Measurements from ENCODE around the gene AMDHD1.

AMDHD1 gene, protein sequence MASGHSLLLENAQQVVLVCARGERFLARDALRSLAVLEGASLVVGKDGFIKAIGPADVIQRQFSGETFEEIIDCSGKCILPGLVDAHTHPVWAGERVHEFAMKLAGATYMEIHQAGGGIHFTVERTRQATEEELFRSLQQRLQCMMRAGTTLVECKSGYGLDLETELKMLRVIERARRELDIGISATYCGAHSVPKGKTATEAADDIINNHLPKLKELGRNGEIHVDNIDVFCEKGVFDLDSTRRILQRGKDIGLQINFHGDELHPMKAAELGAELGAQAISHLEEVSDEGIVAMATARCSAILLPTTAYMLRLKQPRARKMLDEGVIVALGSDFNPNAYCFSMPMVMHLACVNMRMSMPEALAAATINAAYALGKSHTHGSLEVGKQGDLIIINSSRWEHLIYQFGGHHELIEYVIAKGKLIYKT

DNA sequence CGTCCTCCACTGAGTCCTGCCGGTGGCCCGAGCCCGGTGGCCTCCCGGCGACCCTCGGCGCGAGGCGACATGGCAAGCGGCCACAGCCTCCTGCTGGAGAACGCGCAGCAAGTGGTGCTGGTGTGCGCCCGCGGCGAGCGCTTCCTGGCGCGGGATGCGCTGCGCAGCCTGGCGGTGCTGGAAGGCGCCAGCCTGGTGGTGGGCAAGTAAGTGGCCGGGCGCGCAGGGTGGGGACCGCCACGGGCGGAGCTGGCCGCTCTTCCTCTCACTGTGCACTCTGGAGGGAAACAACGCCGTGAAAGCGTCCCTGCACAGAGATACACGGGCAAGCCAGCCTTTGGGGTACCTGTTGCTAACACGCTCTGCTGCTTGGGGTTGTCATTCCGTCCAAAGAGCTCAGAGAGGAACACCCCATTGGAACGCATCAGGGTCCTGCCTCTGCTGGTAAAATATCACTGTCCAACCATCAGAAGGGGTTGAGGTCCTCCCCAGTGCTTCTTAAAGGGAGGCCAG is at the start of gene AMDHD1:
AMDHD1 (plus strand) TSS at position 2 of the 513 bp plus-strand sequence; CDS start at position 70, 68 bp downstream.
- DNase-seq: peak; percentile 62 to 69

DNA sequence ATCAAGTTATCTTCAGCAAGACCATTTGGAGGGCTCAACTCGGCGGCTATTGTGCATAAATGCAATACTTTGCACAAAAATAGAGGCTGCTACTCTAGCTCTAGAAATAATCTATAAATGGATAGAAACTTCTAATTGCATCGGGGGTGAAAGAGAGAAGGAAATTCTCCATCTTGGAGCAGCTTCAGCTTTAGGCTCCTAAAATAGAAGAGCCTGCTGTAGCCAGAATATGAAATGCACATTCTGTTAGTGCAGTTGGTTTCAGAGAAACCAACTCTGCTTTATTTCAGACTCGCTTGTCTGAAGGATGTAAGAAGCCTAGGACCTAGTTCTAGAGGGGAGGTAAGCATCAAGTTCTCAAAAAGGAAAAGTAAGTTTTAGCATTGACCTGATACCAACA is 46.3 kb upstream of the AMDHD1 start:
- no peak for DNase-seq

DNA sequence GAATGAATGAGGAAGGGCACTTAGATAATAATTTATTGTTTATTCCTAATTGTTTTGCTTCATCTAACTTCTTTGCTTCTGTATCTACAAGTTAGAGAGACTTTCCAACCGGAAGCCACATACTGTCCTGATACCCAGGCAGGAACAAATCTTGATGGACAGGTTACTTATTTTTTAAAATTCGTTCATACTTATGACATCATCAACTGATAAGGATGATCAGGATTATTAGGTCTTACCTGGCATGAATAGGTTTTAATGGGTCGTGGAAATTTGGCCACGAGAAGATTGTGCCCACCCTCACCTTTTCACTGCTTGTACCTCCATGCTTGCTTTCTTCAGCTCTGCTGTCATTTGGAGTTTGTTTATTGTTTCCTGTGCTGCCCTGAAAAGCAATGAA is 45.0 kb upstream of the AMDHD1 start:
- no peak for DNase-seq

DNA sequence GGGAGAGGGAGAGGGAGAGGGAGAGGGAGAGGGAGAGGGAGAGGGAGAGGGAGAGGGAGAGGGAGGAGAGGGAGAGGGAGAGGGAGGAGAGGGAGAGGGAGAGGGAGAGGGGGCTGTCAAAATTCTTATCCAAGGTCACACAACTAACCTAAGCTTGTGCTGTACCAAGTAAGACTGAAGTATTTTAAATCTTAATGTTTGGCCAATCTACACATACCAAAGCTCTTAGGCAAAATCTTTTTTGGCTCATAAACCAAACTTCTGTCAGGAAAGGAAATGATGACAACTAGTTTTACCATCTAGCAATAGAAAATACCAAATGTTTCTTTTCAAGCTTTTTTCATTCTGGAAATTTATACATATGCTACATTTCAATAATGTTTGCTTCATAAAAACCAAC is 34.6 kb upstream of the AMDHD1 start:
- DNase-seq: no peak

DNA sequence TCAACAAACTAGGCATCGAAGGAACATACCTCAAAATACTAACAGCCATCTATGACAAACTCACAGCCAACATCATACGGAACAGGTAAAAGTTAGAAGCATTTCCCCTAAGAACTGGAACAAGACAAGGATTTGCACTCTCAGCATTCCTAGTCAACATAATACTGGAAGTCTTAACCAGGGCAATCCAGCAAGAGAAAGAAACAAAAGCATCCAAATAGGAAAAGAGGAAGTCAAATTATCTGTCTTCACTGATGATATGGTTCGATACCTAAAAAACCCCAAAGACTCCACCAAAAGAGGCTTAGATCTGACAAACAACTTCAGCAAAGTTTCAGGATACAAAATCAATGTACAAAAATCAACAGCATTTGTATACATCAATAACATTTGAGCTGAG is 33.3 kb upstream of the AMDHD1 start:
- DNase-seq: no peak

DNA sequence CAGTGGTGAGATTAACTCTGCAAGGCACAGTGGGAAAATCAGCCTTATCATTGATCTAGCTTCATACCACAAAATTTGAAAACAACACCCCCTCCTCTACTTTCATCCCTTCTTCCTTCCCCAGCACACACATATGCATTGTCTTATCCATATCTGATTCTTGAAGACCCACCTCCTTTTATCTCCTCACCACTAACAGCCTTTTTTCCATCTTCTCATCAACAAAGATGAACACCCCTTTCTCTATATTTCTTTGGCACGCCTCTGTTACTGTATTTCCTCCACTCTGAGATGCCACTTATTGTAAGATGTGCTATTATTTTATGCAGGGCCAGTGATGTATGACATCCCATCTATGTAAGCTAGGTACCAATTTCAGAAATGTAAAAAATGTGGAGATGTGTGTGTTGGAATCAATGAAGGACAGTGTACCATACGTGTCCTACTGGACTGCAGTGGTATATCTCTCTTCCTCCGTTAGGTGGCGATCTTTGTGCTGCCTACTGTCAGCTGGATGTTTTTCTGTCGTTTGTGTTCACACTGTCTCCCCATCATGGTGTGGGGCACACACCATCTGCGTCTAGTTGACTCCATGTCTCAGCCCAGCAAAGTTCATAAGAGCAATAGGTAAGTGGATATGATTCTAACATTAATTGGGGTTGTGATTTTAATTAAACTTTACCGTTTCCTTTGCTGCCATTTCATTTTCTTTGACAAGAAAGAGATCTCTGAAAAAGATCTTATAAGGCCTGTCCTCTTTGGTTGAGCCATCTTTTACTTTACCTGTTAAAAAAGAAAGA is 24.7 kb upstream of the AMDHD1 start:
- peak; percentile 27 to 39 for DNase-seq

DNA sequence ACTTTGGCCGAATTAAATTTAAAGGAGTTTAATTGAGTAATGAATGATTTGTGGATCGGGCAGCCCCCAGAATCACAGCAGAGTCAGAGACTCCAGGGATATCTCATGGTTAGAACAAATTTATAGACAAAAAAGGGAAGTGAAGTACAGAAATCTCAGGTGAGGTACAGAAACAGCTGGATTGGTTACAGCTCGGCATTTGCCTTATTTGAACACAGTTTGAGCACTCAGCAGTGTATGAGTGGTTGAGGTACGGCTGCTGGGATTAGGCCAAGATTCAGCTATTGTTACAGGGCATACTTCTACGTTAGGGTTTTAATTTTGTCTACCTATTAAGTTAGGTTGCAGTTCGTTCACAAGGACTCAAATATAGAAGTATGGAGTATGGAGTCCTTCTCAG is 24.0 kb upstream of the AMDHD1 start:
- DNase-seq: no peak

DNA sequence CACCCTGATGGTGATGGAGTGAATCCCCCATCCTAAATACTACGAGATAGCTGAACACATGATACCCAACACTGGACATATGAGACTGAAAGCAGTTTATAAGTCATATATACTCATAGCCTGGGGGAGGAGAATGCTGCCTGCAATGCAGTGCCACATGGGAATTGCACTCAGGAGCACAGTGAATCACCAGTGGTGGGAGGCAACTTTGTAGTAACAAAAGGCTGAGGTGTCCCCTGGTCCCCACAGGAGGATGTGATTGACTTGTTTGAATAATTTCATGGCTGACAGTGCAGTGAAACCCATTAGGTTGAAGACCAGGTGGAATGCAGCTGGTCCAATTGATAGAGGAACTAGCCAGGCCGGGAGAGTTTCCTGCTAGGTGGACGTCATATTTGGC is 20.9 kb upstream of the AMDHD1 start:
- no peak for DNase-seq

DNA sequence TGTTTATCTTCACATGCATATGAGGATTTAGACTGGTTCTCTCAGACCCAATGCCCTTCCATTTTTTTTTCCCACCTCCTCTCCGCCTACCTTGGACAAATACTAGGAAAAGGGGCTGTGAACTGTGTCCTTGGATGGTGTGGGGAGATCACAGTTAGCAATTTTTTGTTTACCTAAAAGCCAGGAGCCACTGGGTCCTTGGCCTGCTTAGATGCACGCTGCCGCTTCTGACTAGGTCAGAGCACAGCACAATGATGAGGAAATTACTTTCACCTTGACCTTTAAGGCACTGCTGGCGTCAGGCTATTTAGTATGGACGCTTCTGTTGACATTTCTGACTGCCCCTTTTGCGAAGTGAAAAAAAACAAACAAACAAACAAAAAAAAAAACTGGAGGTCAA is 2.6 kb upstream of the AMDHD1 start:
- DNase-seq: no peak

DNA sequence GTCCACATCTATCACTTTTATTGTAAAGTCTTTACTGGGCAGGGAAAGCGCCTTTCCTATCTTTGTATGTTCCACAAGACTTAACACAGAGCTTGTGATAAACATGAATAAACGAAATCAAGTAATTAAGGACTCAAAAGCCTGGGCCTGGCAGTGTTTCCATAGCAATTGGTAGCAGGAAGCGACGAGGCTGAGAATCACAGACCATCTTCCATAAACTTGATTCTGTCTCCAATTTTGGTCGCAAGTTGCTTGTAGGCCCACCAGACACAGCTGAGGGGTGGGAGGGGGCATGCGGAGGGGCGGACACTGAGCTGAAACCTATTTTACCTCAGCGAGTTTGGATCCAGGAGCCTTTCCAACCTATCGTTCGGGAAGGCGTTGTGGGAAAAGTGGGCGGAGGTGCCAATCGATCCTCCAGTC is 1.0 kb upstream of the AMDHD1 start:
- no peak for DNase-seq

DNA sequence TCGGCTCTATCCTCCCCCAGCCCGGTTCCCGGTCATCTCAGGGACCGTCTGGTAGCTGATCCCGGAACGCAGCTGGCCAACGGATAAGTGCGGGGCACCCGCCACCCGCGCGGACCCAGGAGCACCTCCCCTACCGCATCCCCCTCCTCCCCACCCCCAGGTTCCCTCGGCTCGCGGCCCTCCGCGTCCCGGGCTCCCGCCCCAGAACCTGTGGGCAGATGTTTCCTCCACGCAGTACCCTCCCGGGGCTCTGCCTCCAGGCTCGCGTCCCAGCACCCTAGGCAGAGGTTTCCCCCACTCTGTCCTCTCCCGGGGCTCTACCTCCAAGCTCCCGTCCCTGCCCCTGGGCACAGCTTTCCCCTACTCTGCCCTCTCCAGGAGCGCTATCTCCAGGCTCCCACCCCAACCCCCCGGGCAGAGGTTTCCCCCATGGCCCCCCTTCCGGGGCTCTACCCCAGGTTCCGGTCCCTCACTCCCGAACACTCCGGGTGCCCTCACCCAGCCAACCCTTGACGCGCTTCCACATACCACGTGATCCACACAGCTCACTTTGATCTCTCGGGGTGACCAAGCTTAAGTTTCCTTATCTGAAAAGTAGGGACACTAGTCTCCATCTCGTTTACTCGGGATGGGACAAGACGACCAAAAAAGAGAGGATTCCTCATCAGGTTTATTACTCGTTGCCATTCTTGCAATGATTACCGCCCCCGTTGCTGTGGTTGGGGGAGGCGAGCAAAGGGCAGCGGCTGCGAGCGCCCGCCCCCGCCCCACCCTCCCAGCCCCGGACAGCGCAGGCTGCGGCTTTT is 404 bp upstream of the AMDHD1 start, which contains the start of gene CCDC38:
CCDC38 (minus strand) TSS at position 91 of the 806 bp plus-strand sequence. CDS start 6,105 bp downstream, outside the sequence.
- peak; percentile 84 to 86 for DNase-seq

DNA sequence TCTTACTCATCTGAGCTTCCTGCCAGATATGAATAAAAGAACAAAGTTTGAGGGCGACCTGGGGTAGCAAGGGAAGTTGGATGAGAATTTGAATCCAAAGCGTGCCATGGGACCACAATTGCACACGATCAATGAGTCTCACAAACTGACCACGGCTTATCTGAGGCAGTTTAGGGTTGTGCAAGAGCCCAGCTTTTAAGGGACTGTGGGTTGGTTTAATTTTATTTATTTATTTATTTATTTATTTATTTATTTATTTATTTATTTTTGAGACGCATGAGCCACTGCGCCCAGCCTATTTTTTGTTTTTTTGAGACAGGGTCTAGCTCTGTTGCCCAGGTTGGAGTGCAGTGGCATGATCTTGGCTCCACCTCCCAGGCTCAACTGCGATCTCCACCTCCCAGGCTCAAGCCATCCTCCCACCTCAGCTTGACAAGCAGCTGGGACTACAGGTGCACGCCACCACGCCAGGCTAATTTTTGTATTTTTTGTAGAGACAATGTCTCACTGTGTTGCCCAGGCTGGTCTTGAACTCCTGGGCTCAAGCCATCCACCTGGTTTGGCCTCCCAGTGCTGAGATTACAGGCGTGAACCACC is 1.1 kb downstream of the AMDHD1 start:
- DNase-seq: no peak

DNA sequence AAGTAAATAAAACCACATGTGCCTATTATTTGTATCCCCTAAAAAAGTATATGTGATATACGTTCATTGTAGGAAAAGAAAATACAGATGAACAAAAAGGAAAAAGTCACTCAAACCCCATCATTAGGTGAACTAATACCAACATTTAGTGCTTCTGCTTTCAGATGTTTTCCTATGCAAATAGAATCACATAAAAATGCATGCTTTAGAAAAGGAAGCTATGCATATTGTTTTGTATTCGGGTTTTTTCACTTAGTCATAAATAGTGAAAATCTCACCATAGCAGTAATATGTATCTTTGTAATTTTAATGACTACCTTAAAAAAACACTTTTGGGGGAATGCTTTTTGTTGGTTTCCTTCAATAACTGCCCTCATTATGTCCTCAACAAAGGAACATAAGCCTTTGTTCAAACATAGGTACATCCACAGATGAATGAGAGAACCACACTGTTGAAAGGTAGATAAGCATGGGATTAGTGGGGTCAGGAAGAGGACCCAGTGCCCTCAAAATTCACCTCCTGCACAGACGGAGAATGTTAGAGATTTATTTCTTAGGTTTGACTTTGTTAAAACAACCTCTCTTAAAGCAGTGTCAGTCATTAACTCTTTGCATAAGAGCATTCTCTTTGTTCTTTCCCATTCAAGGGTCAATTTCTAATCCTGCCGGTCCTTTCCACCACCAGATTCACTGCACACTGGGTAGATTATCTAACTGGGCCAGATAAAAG is 6.5 kb downstream of the AMDHD1 start:
- no peak for DNase-seq

DNA sequence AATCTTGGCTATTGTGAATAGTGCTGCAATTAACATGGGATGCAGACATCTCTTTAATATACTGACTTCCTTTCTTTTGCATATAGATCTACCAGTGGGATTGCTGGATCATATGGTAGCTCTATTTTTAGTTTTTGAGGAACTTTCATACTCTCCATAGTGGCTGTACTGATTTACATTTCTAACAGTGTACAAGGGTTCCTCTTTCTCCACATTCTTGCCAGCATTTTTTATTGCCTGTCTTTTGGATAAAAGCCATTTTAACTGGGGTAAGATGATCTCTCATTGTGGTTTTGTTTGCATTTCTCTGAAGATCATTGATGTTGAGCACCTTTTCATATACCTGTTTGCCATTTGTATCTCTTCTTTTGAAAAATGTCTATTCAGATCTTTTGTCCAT is 8.4 kb downstream of the AMDHD1 start:
- no peak for DNase-seq

DNA sequence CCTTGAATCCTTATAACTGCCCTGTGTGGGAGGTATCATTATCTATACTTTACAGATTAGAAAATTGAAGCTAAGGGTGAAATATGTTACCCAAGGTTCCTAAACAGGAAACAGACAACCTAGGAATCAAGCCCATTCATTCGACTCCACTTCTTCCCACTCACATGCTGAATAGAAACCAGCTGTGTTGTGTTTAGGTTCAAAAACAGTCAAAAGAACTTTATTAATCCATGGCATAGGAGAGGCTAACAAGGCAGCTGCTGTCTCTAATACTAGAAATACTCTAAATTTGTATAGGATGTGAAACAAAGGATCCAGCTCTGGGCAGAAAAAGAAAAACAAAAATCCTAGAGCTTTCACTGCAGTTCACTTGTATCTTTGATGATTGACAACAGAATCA is 9.9 kb downstream of the AMDHD1 start:
- no peak for DNase-seq

DNA sequence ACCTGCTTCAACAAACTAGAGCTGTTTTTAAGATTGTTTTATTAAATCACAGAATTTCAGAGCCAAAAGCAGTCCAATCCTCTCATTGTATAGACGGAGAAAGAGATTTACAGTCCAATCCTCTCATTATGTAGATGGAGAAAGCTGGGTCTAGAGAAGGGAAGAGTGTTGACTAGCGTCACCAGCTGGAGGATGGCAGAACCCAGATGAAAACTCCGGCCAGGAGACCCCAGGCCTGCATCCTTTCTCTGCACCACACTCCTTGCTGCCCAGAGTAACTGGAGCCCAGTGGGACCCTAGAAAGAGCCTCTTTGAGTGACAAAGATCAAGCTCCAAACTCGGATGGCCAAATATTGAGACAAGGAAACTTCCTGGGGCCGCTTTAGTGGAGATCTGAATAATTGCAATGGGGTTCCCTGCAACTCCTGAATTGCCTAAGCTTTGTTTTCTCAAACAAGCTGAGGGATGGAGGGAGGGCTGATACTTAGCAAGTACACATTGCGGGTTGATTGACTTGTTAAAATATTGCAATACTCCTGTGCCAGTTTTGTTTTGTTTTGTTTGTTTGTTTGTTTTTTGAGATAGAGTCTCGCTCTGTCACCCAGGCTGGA is 12.5 kb downstream of the AMDHD1 start:
- no peak for DNase-seq

DNA sequence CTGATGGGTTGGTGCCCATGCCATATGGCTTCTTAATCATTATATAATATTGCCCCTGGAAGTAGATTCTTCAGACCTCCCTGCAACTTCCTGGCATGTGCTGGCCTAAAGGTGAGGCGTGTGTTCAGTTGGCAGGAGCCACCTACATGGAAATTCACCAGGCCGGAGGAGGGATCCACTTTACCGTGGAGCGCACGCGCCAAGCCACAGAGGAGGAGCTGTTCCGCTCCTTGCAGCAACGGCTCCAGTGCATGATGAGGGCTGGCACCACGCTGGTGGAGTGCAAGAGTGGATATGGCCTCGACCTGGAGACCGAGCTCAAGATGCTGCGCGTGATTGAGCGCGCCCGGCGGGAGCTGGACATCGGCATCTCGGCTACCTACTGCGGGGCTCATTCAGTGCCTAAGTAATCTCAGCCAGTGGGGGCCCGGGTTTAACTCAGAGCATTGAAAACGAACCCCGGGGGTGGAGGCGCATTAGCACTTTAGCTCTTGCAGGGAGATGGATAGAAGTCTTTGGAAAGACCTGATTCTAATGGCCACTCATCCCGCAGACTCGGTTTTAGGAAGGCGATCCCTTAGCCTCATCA is 13.5 kb downstream of the AMDHD1 start:
- no peak for DNase-seq

DNA sequence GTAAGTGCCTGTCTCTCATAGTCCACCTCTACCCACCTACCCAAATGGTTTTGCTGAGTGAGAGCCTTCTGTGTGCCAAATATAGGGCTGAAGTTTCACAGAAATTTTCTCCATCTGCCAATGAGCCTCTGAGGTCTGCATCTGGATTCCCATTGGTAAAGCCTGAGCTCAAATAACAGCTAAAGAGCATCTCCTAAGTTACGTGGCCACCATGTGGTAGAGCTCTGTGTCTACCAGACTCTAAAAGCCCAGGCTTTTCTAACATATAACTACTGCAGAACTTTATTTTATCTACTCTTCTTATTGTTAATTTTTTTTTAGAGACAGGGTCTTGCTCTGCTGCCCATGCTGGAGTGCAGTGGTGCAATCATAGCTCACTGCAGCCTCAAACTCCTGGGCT is 16.0 kb downstream of the AMDHD1 start:
- DNase-seq: no peak

DNA sequence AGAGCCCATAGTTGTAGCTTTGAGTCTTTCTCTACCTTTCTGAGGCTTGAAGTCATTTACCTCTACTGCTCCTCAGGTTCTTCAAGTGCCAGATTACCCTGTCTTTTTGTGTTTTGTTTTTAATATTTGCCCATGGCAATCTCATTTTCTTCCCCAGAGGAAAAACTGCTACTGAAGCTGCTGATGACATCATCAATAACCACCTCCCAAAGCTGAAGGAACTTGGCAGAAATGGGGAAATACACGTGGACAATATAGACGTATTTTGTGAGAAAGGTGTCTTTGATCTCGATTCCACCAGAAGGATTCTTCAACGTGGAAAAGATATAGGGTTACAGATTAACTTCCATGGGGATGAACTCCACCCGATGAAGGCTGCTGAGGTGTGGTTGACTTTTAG is 17.1 kb downstream of the AMDHD1 start:
- DNase-seq: no peak

DNA sequence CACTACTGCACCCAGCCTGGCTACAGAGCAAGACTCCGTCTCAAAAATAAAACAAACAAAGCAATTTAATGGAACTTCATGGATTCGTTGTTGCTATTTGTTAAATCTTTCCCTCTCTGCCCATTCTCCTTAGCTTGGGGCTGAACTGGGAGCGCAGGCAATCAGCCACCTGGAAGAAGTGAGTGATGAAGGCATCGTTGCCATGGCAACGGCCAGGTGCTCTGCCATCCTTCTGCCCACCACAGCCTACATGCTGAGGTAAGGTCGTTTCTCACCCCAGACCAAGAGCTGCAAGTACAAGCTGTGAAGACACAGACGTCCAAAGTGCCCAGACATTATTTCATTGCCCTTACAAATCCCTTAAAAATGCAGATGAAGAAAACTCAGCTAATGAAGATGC is 19.1 kb downstream of the AMDHD1 start:
- DNase-seq: no peak

DNA sequence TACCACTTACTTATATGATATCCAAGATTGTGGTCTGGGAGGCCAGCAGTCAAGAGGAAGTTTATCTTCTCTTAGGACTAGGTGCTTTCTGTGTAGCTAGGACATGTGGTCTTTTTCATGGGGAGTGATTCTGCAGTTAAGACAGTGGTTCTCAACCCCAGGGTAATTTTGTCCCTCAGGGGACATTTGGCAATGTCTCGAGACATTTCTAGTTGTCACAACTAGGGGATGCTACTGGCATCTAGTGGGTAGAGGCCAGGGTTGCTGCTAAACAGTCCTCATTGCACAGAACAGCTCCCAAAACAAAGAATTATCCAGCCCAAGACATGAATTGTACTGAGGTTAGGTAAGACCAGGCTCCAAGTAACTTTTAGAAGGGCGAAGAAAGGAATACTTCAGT is 20.0 kb downstream of the AMDHD1 start:
- no peak for DNase-seq

All from stimulated activated CD4-positive, alpha-beta T cell treated with anti-CD3 and anti-CD28 coated beads, Interleukin-2, amount 100 ng/mL, for 24 hours (primary cell).